Measurements from ENCODE around the gene QSOX2. TPM values are rescaled to one million over a fixed set of nuclear protein-coding genes. Genes with fewer than 3 reads are reported as not detected.
"Not testable (repeated sequence)": the region's sequence is repeated elsewhere in the genome, so short reads cannot be mapped to it uniquely, and the experiment has no call there.

QSOX2 gene
- total RNA-seq, 1 donor from 2014 or later, result 21.2 TPM

- Mint-ChIP-seq H3K9me3 (ENCODE audit: unreplicated experiment) (peaks cover 8% of the 10 kb centered on the region), H3K36me3 (ENCODE audit: unreplicated experiment) (peaks cover 9% of the 10 kb centered on the region), H3K4me3 (ENCODE audit: unreplicated experiment) (peak overlapping the region; percentile 13), H3K27ac (ENCODE audit: unreplicated experiment) (peak overlapping the region; percentile 92), H3K27me3 (ENCODE audit: unreplicated experiment) (peaks cover 8% of the 10 kb centered on the region), H3K4me1 (ENCODE audit: low read depth, unreplicated experiment) (peaks cover 18% of the 10 kb centered on the region)
- DNase-seq, result no peak
- TF ChIP-seq CTCF (IDR thresholded peaks at IDR 0.05; ENCODE audit: partially characterized antibody, unreplicated experiment), result no peak
Observed at GRCh38 chr9:136268735-136269134, 23.1 kb upstream of the QSOX2 start.

DNA sequence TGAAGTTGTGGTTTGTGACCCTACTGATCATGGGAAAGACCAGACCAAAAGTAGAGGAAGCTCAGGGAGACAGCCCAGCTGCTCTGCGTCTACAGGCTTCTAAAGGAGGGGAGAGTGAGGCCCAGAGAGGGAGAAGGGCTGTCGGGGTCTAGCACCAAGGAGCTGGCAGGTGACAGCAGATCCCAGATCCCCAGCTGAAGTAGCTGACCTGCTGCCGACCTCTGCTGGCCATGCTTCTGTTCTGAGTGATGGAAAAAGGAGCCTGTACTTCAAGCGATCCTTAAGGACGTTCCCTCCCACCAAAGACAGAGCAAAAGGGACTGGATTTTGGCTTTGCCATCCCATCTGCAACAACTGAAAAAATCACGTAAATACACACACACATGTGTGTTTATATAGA lies 22.7 kb upstream of the QSOX2 start:
- H3K27ac Mint-ChIP-seq (ENCODE audit: unreplicated experiment), result peak overlapping the region; percentile 92
- TF ChIP-seq CTCF (IDR thresholded peaks at IDR 0.05; ENCODE audit: partially characterized antibody, unreplicated experiment), result no peak
- H3K9me3 Mint-ChIP-seq (ENCODE audit: unreplicated experiment), result peaks cover 8% of the 10 kb centered on the region
- DNase-seq, result peak; percentile 65
- H3K4me3 Mint-ChIP-seq (ENCODE audit: unreplicated experiment), result peak overlapping the region; percentile 60
- peaks cover 18% of the 10 kb centered on the region for H3K4me1 Mint-ChIP-seq (ENCODE audit: low read depth, unreplicated experiment)
- peaks cover 6% of the 10 kb centered on the region for H3K27me3 Mint-ChIP-seq (ENCODE audit: unreplicated experiment)
- H3K36me3 Mint-ChIP-seq (ENCODE audit: unreplicated experiment), result peaks cover 9% of the 10 kb centered on the region

- H3K27me3 Mint-ChIP-seq (ENCODE audit: unreplicated experiment), result peaks cover 5% of the 10 kb centered on the region
- H3K4me3 Mint-ChIP-seq (ENCODE audit: unreplicated experiment), result peak overlapping the region; percentile 60
- no peak for TF ChIP-seq CTCF (IDR thresholded peaks at IDR 0.05; ENCODE audit: partially characterized antibody, unreplicated experiment)
- DNase-seq, result peak; percentile 86
- peak overlapping the region; percentile 28 for H3K27ac Mint-ChIP-seq (ENCODE audit: unreplicated experiment)
- peaks cover 9% of the 10 kb centered on the region for H3K36me3 Mint-ChIP-seq (ENCODE audit: unreplicated experiment)
- H3K4me1 Mint-ChIP-seq (ENCODE audit: low read depth, unreplicated experiment), result peaks cover 18% of the 10 kb centered on the region
- H3K9me3 Mint-ChIP-seq (ENCODE audit: unreplicated experiment), result peaks cover 8% of the 10 kb centered on the region
Observed at GRCh38 chr9:136267261-136268111, 21.9 kb upstream of the QSOX2 start.

DNA sequence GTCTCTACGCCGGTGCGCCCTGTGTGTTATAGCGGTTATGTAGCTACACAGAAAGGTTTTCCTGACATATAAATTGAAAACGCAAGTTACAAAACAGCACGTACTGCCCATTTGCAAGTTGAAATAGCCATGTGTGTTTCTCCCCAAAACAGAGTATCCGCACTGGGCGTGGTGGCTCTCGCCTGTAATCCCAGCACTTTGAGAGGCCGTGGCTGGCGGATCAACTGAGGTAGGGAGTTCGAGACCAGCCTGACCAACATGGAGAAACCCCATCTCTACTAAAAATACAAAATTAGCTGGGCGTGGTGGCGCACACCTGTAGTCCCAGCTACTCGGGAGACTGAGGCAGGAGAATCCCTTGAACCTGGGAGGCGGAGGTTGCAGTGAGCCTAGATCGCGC lies 21.0 kb upstream of the QSOX2 start:
- H3K27ac Mint-ChIP-seq (ENCODE audit: unreplicated experiment); H3K27me3 Mint-ChIP-seq (ENCODE audit: unreplicated experiment); H3K36me3 Mint-ChIP-seq (ENCODE audit: unreplicated experiment); H3K9me3 Mint-ChIP-seq (ENCODE audit: unreplicated experiment); DNase-seq: not testable (repeated sequence)
- peaks cover 18% of the 10 kb centered on the region for H3K4me1 Mint-ChIP-seq (ENCODE audit: low read depth, unreplicated experiment)
- peak overlapping the region; percentile 63 for H3K4me3 Mint-ChIP-seq (ENCODE audit: unreplicated experiment)

DNA sequence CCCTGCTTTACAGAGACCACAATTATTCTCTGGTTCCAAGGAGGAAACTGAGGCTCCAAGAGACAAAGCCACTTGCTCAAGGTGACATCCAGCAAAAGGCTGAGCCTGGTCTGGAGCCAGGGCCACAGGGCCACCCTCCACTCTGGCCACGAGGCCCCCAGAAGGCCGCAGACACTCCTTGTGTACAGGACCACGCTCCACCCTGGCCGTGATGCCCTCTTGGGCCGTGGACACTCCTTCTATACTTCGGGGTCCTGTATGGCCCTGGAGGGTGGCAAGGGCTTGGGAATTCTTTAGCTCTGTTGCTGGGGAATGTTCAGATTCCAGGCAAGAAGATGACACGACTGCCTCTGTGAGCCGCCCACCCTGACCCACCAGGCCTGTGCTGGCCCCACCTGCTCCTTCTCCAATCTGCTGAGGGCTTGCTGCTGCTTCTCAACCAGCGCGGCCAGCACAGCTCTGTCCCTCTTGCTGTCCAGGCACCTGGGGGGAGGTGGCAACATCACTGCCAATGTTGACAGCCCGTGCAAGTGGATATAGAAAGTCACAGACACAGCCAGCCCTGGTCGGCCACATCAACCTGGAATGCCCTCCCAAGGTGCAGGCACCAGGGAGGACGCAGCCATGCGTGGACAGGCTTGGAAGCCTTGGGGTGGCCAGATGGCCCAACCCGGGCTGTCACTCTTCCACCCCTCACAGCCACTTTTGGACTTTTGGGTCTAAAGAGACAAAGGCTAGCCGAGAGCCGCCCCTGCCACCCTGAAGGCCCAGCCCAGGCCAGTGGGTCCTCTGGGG lies 20.1 kb upstream of the QSOX2 start:
- Mint-ChIP-seq H3K9me3 (ENCODE audit: unreplicated experiment) (peaks cover 9% of the 10 kb centered on the region), H3K4me3 (ENCODE audit: unreplicated experiment) (no peak overlapping the region), H3K27me3 (ENCODE audit: unreplicated experiment) (peaks cover 7% of the 10 kb centered on the region), H3K4me1 (ENCODE audit: low read depth, unreplicated experiment) (peaks cover 24% of the 10 kb centered on the region), H3K27ac (ENCODE audit: unreplicated experiment) (no peak overlapping the region), H3K36me3 (ENCODE audit: unreplicated experiment) (peaks cover 9% of the 10 kb centered on the region)
- no peak for TF ChIP-seq CTCF (IDR thresholded peaks at IDR 0.05; ENCODE audit: partially characterized antibody, unreplicated experiment)
- no peak for DNase-seq
